Breast epithelium (tissue), 3 donors: ENCODE data around the gene ANXA4.

ENCODE experiments used
- POLR2AphosphoS5 ChIP-seq, 3 donors: sonication (generic); formaldehyde crosslinking; IDR thresholded peaks; one replicate each; pipeline ENCODE4 v1.6.1; 2017; ENCODE audit warnings: antibody characterized with exemption in 3 of 3
- TF ChIP-seq, protein P1 (sequence below), 3 donors: fragments of 450-650 bp; IDR thresholded peaks; one replicate each; pipeline ENCODE4 v1.5.1; 2016 to 2017; ENCODE audit warnings: antibody characterized with exemption in 3 of 3, mild to moderate bottlenecking in 3 of 3, moderate library complexity in 3 of 3

DNA sequence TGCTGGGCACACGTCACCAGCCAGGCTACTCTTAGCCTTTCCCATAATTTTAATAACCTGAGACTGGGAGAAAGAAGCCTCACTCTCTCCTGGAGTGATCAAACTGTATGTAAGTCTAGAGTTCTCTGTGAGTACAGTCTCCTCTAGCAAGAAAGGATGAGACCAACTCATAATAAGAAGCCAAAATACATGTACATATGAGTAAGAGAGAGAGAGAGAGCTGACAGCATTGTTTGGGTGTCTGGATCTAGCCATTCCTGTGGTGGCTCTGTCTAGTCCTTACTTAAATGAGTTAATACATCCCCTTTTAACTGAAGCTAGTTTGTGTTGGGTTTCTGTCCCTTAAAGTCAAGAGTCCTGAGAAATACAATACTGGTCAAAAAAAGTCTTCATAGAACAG, 26.0 kb upstream of the ANXA4 start:
- TF ChIP-seq POLR2AphosphoS5 (IDR thresholded peaks at IDR 0.05): no peak
- TF ChIP-seq, protein P1, sequence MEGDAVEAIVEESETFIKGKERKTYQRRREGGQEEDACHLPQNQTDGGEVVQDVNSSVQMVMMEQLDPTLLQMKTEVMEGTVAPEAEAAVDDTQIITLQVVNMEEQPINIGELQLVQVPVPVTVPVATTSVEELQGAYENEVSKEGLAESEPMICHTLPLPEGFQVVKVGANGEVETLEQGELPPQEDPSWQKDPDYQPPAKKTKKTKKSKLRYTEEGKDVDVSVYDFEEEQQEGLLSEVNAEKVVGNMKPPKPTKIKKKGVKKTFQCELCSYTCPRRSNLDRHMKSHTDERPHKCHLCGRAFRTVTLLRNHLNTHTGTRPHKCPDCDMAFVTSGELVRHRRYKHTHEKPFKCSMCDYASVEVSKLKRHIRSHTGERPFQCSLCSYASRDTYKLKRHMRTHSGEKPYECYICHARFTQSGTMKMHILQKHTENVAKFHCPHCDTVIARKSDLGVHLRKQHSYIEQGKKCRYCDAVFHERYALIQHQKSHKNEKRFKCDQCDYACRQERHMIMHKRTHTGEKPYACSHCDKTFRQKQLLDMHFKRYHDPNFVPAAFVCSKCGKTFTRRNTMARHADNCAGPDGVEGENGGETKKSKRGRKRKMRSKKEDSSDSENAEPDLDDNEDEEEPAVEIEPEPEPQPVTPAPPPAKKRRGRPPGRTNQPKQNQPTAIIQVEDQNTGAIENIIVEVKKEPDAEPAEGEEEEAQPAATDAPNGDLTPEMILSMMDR (IDR thresholded peaks at IDR 0.05): no peak
